GM18511 (cell line): Measurements from ENCODE around the gene AGPAT2.

ENCODE experiments used
- ATAC-seq: cut with Tn5 transposase; IDR thresholded peaks from one replicate; pipeline ENCODE4 v1.9.1; 2021; ENCODE audit warnings: mild to moderate bottlenecking, moderate library complexity; ENCODE audit not compliant: unreplicated experiment

The AGPAT2 gene

DNA sequence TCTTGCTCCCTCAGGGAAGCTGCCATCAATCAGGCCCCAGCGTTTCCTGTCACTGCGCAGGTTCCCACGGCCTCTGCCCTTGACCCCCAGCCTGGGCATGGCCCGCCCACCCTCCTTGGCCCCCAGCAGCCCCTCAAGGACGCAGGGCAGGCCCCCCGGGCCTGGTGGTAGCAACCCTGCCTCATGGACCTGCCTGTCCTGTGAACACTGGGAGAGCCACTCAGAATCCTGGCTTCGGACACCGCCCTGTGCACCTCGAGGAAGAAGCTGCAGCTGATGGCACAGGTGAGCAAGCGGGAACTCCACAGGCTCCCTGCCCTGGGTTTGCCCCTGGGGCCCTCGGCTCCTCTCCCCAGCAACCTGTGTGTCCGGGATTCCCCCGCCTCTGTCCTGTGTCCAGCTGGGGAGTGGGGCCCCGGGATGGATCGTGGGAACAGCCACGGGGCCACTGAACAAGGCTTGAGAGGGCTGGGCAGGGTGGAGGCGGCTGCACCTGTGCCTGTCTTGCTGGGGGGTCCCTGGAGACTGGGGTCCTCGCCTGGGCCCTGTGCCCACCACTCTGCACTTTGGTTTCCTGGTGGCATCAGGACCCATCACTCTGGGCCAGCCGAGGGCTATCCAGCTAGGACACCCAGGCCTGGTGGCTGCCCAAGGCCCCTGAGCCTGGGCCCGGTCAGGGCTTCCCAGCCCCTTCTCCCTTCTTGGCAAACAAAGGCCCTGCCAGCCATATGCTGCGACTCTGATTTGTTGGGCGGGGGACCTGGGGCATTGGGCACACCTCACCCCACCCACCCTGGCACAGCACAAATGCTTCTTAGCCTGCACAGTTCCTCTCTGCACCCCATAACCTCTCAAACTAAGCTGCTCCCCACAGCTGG is 58.0 kb downstream of the AGPAT2 start:
- no peak for ATAC-seq

DNA sequence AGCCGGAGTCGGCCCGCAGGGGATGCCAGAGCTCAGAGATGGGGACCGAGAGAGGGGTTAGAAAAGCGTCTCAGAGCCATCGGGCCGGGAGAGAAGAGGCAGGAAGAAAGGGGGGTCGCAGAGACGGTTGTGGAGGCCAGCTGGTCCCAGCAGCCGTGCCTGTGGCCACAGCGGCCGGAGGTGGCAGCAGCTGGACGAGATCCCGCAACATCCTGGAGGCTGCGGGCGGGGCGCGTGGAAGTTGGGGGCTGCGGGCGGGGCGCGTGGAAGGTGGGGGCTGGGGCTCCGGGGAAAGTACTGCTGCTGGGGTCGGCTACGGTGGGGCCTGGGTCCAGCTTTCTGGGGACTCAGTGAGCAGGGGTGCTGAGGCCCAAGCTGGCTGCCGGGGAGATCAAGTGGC is 59.0 kb downstream of the AGPAT2 start:
- no peak for ATAC-seq

DNA sequence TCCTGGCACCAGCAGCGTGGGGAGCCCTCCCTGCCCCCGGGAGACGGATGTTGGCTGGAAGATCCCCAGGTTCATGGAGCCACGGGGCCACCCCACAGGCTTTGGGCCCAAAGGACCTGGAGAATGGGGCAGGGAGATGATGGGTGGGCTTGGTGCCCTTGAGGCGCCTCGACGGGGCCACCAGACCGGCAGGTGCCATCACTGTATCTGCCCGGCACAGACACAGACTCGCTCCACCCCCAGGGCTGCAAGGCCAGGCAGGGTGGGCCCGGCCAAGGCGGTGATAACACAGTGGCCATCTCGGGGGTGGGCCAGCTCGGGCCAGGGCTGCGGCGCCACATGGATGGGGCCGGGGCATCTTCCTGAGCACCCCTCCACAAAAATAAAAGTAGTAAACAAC is 59.6 kb downstream of the AGPAT2 start:
- ATAC-seq, result no peak

DNA sequence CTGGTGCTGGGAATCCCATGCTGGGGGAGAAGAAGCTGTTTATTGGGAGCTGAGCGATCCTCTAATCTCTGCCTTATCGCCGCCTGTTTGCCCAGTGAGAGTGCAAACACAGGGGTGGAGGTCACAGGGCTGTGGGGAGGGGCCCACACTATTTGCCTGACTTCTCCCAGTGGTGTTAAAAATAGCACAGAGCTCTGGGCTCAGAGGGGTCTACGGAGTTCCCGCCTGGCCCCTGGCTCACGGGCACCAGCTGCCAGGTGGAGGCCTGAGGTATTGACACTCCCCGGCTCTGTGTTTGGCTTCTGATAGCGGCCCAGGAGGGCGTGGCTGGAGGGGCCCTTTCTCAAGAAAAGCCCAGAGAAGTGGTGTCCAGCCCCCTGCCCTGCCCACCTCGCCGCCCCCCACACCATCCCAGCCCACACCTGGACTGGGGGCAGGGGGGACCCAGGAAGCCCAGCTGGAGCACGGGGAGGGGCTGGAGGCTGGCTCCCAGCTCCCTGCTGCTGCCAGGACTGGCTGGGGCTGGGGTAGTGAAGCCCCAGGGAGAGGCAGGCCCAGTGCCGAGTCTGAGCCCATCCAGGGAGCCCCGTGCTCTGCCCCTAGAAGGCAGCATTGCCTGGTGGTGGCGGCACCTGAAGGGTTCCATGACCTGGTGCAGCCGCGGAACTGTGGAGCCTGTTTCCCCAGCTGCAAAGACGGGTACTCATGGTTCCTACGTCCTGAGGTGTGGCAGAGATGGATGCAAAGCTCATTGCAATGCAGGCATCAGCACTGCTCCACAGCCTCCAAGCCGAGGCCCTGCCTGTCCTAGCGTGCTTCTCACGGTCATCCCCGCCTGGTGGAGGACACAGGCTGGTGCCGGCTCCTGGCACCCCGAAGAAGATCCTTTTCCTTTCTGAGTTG is 60.3 kb downstream of the AGPAT2 start:
- ATAC-seq, result no peak

DNA sequence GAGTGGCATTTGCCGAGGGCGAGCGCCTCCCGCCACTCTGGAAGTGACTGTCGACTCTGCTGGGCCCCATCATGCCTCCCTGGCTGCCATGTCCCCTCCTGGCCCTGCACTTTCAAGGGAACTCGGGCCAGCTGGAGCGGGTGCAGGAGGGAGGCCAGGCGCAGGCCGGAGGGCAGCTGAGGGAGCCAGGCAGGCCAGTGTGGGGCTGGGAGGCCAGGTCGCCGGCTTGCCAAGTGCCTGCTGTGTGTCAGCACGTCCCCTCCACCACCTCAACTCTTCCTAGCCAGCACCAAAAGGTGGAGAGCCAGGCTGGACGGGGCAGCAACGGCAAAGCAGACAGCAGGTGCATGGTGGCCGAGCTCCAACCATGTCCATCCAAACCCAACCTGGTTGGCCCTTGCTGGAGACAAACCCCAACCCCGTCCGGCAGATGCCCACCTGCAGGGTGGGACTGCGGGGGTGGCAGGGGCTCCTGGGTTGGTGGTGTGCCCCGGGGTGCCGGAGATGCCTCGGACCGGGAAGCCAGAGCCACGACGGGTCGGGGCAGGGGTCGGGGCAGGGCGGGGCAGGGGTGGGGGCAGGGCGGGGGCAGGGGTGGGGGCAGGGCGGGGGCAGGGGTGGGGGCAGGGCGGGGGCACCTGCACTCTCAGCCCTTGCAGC is 61.1 kb downstream of the AGPAT2 start:
- no peak for ATAC-seq

DNA sequence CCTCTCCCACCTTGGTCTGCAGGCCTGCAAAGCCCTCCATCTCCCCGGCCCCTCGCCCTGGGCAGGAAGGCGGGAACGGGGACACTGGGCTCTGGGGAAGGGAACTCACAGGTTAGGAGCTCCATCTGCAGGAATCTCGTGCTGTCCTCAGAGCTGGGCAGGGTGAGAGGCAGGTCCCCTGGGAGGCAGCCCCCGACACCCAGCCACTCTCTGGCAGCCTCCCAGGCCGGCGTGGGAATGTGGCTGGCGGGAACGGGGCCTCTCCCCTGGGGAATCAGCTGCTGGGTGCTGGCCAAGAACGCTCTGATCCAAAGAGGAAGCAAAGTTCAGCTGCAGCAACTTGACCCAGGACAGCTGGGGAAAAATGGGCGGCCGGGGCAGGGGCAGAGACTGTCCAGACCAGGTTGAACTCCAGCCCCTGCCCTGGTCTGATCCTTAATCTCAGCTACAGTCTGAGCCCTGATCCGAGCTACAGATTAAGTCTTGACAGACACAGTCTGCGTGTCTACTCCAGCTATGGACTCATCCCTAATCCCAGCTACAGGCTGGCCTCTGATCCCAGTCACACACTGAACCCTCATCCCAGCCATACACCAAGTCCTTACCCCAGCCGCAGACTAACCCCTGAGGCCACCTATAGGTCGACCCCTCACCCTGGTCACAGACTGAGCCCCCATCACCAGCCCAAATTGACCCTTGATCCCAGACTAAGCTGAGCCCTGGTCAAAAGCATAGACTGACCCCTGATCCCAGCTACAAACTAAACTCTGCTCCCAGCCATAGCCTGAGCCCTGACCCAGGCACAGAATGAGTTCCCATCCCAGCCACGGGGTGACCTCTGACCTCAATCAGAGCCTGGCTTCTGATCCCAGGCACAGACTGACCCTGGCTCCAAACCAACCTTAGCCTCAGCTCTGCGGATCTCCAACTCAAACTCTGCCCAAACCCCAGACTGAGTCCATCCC is 61.9 kb downstream of the AGPAT2 start:
- ATAC-seq, result no peak

DNA sequence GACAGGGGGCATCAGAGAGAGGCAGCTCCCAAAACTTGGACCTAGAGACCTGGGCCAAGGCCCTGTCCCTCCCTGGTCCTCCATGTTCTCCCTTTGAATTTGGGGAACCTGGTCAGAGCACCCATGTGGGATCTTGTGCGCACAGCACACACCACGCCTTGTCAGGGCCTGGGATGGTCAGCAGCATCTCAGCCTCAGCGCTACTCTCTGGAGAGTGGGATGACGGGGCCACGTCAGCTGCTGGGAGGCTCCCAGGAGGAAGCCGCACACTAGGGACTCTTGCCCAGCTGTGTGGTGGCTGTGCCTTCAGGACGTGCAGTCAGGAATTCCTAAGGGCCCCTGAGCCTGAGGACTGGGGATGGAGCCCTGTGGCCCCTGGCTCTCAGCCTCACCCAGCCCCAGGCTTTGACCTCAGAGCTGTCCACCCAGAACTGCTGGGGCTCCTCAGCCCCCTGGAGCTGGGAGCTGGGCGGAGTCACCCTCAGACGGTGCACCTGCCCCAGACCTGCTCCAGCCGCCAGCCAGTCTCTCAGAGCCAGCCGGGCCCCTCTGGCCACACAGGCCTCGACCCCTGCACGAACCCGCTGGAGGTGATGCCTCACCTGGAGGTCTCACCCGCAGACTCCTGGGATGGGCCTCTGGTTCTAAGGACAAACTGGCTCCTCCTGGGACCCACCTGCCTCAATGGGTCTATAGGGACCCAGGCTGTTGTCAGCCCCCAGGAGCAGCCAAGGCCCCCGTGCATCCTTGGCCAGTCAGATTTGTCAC is 62.9 kb downstream of the AGPAT2 start:
- no peak for ATAC-seq

DNA sequence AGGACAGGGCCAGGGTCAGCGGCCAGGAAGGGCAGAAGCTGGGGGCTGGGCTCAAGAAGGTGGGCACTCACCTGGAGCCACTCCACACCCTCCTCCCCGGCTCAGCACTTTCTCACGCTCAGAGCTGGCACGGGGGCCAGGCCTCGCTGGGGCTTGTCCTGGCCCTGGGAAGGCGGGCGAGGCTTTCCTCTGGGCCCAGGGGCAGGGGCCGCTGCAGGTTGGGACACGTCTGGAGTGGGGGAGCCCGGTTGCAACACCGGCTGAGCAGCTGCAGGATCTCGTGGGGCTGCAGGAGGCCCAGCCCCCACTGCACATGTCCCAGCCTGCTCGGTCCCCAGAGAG is 63.4 kb downstream of the AGPAT2 start:
- no peak for ATAC-seq
